ENCODE data around the gene RGS16.
A peak's percentile ranks its signal among the peaks of the same experiment; 100 is the strongest.

RGS16 gene

GRCh38 chr1:182629499-182630096 lies 25.4 kb upstream of the RGS16 start:
- no peak for DNase-seq (ENCODE audit: low read depth, low spot score)

GRCh38 chr1:182629080-182629479 lies 24.9 kb upstream of the RGS16 start:
- no peak for DNase-seq (ENCODE audit: low read depth, low spot score)

GRCh38 chr1:182628657-182629056 lies 24.5 kb upstream of the RGS16 start:
- DNase-seq (ENCODE audit: low read depth, low spot score) = no peak

- no peak for DNase-seq (ENCODE audit: low read depth, low spot score)
Measured at GRCh38 chr1:182627622-182628021, 23.4 kb upstream of the RGS16 start.

GRCh38 chr1:182626527-182626926 lies 22.3 kb upstream of the RGS16 start:
- DNase-seq (ENCODE audit: low read depth, low spot score) = no peak

- DNase-seq (ENCODE audit: low read depth, low spot score) = no peak
Measured at GRCh38 chr1:182625719-182626504, 21.7 kb upstream of the RGS16 start.

GRCh38 chr1:182625024-182625423 lies 20.8 kb upstream of the RGS16 start:
- no peak for DNase-seq (ENCODE audit: low read depth, low spot score)

- DNase-seq (ENCODE audit: low read depth, low spot score) = no peak
Measured at GRCh38 chr1:182624577-182624976, 20.4 kb upstream of the RGS16 start.

GRCh38 chr1:182622901-182623528 lies 18.8 kb upstream of the RGS16 start:
- no peak for DNase-seq (ENCODE audit: low read depth, low spot score)

GRCh38 chr1:182621906-182622305 lies 17.7 kb upstream of the RGS16 start:
- no peak for DNase-seq (ENCODE audit: low read depth, low spot score)

- no peak for DNase-seq (ENCODE audit: low read depth, low spot score)
Measured at GRCh38 chr1:182620924-182621585, 16.9 kb upstream of the RGS16 start.

- no peak for DNase-seq (ENCODE audit: low read depth, low spot score)
Measured at GRCh38 chr1:182617734-182618351, 13.7 kb upstream of the RGS16 start.

- DNase-seq (ENCODE audit: low read depth, low spot score) = no peak
Measured at GRCh38 chr1:182617014-182617429, 12.8 kb upstream of the RGS16 start.

- DNase-seq (ENCODE audit: low read depth, low spot score) = peak; percentile 64
Measured at GRCh38 chr1:182616130-182617013, 12.2 kb upstream of the RGS16 start.

GRCh38 chr1:182615468-182616129 lies 11.4 kb upstream of the RGS16 start:
- DNase-seq (ENCODE audit: low read depth, low spot score) = peak; percentile 46

GRCh38 chr1:182614796-182615454 lies 10.7 kb upstream of the RGS16 start:
- peak; percentile 88 for DNase-seq (ENCODE audit: low read depth, low spot score)

- no peak for DNase-seq (ENCODE audit: low read depth, low spot score)
Measured at GRCh38 chr1:182611787-182612186, 7.6 kb upstream of the RGS16 start.

- DNase-seq (ENCODE audit: low read depth, low spot score) = no peak
Measured at GRCh38 chr1:182611326-182611725, 7.1 kb upstream of the RGS16 start.

- no peak for DNase-seq (ENCODE audit: low read depth, low spot score)
Measured at GRCh38 chr1:182610606-182611194, 6.5 kb upstream of the RGS16 start.

Data from ELF-1 (cell line).